SK-MEL-5 (cell line): ENCODE results near the gene HSF5. TPM values are rescaled to one million over a fixed set of nuclear protein-coding genes. Genes with fewer than 3 reads are reported as not detected.

Source experiments
- DNase-seq: peaks from one replicate; pipeline ENCODE4 v3.0.0-alpha.2; 2016; ENCODE audit warnings: low read depth, low spot score
- in situ Hi-C: cut with HindIII; loops from 2 replicates; pipeline ENCODE4 v1.10.0; 2016; ENCODE audit warnings: low sequenced_read_pairs, high pct_unique_total_duplicates, low pct_unique_long_range_greater_than_20kb
- total RNA-seq: library from RNA; depleted of rRNA; stranded (reverse); fragments of >200 nt; shearing (Covaris generic); gene quantifications from 2 replicates; pipeline ENCODE4 v1.2.3, GENCODE V29; 2014

Gene HSF5
- total RNA-seq, 1 experiment from 2014 or later, result not detected

GRCh38 chr17:58432806-58433573, 55.2 kb downstream of the HSF5 start:
- peak; percentile 36 for DNase-seq
- in situ Hi-C loops, result no loop called here

GRCh38 chr17:58427807-58428206, 60.4 kb downstream of the HSF5 start:
- in situ Hi-C loops, result loop anchor here (10.0 kb wide), 1 partner anchor 143 kb away; the partner anchor contains the start of gene MPO
- DNase-seq, result no peak

GRCh38 chr17:58421711-58422110, 66.5 kb downstream of the HSF5 start:
- in situ Hi-C loops, result loop anchor here (10.0 kb wide), 1 partner anchor 137 kb away; the partner anchor contains the start of gene MPO
- no peak for DNase-seq

- in situ Hi-C loops, result loop anchor here (10.0 kb wide), 1 partner anchor 136 kb away; the partner anchor contains the start of gene MPO
- no peak for DNase-seq
Measured at GRCh38 chr17:58420827-58421226, 67.4 kb downstream of the HSF5 start.

- in situ Hi-C loops, result no loop called here
- peak; percentile 100 for DNase-seq
Measured at GRCh38 chr17:58417300-58418092, 70.7 kb downstream of the HSF5 start, which contains the start of gene RNF43. RNF43 (minus strand) TSS chr17:58417534; CDS start chr17:58415577, 1,957 bp downstream.

GRCh38 chr17:58416937-58417299, 71.3 kb downstream of the HSF5 start:
- in situ Hi-C loops, result no loop called here
- DNase-seq, result no peak

GRCh38 chr17:58416396-58416795, 71.8 kb downstream of the HSF5 start:
- no peak for DNase-seq
- in situ Hi-C loops, result no loop called here

GRCh38 chr17:58415371-58416055, 72.7 kb downstream of the HSF5 start:
- DNase-seq, result peak; percentile 65
- in situ Hi-C loops, result no loop called here

- DNase-seq, result no peak
- in situ Hi-C loops, result no loop called here
Measured at GRCh38 chr17:58414596-58414997, 73.6 kb downstream of the HSF5 start.

- no peak for DNase-seq
- in situ Hi-C loops, result no loop called here
Measured at GRCh38 chr17:58413684-58414083, 74.5 kb downstream of the HSF5 start.

- in situ Hi-C loops, result no loop called here
- DNase-seq, result no peak
Measured at GRCh38 chr17:58412961-58413586, 75.1 kb downstream of the HSF5 start.

- no peak for DNase-seq
- in situ Hi-C loops, result no loop called here
Measured at GRCh38 chr17:58412064-58412703, 76.0 kb downstream of the HSF5 start.

- in situ Hi-C loops, result no loop called here
- no peak for DNase-seq
Measured at GRCh38 chr17:58411408-58411894, 76.8 kb downstream of the HSF5 start.

GRCh38 chr17:58410714-58411407, 77.3 kb downstream of the HSF5 start:
- DNase-seq, result no peak
- in situ Hi-C loops, result no loop called here

- no peak for DNase-seq
- in situ Hi-C loops, result no loop called here
Measured at GRCh38 chr17:58409432-58409831, 78.8 kb downstream of the HSF5 start.

- in situ Hi-C loops, result no loop called here
- peak; percentile 92 for DNase-seq
Measured at GRCh38 chr17:58403311-58403710, 84.9 kb downstream of the HSF5 start.

GRCh38 chr17:58402679-58403078, 85.5 kb downstream of the HSF5 start:
- no peak for DNase-seq
- in situ Hi-C loops, result no loop called here
